DMS153 (cell line): ENCODE measurements around the gene UBASH3A.

Experiments used
- DNase-seq: peaks from one replicate; lab custom pipeline; 2025; lab: John Stamatoyannopoulos, UW

The UBASH3A gene

GRCh38 chr21:42491328-42491727, 87.6 kb downstream of the UBASH3A start:
- no peak for DNase-seq

- no peak for DNase-seq
Measured at GRCh38 chr21:42492201-42492600, 88.5 kb downstream of the UBASH3A start.

- DNase-seq = no peak
Measured at GRCh38 chr21:42493109-42494060, 89.7 kb downstream of the UBASH3A start.

GRCh38 chr21:42495027-42495426, 91.3 kb downstream of the UBASH3A start:
- no peak for DNase-seq

- peak; percentile 64 for DNase-seq
Measured at GRCh38 chr21:42495765-42496119, 92.0 kb downstream of the UBASH3A start.

- peak; percentile 98 for DNase-seq
Measured at GRCh38 chr21:42496120-42496838, 92.6 kb downstream of the UBASH3A start, which contains the start of gene RSPH1. TSS of gene RSPH1 (minus strand) at chr21:42496224. CDS start at chr21:42496186, 38 bp downstream.

- no peak for DNase-seq
Measured at GRCh38 chr21:42496839-42497202, 93.1 kb downstream of the UBASH3A start.
